Measurements from ENCODE around the gene IGFLR1. TPM values are rescaled to one million over a fixed set of nuclear protein-coding genes. Genes with fewer than 3 reads are reported as not detected.

The IGFLR1 gene
- total RNA-seq, 1 donor from 2014 or later, result 16.9 TPM

- H3K9me3 ChIP-seq, result no peaks in the 10 kb centered on the region
- ATAC-seq (peak; percentile 39), DNase-seq (peak; percentile 88)
- H3K36me3 ChIP-seq, result peaks cover 10% of the 10 kb centered on the region
- H3K4me1 ChIP-seq, result peaks cover 24% of the 10 kb centered on the region
- peak overlapping the region; percentile 94 for H3K4me3 ChIP-seq
- no peak for TF ChIP-seq CTCF (IDR thresholded peaks at IDR 0.05)
- intact Hi-C loops (cut with DNase I), result no loop called here
- peak overlapping the region; percentile 85 for H3K27ac ChIP-seq
- H3K27me3 ChIP-seq, result no peaks in the 10 kb centered on the region
Observed at GRCh38 chr19:35715981-35716800, 26.1 kb downstream of the IGFLR1 start.

GRCh38 chr19:35715355-35715809 lies 26.9 kb downstream of the IGFLR1 start:
- Histone ChIP-seq H3K27ac (peak overlapping the region; percentile 85), H3K4me1 (peaks cover 24% of the 10 kb centered on the region), H3K27me3 (no peaks in the 10 kb centered on the region), H3K4me3 (no peak overlapping the region), H3K36me3 (peaks cover 5% of the 10 kb centered on the region), H3K9me3 (no peaks in the 10 kb centered on the region)
- no peak for TF ChIP-seq CTCF (IDR thresholded peaks at IDR 0.05)
- intact Hi-C loops (cut with DNase I), result no loop called here
- ATAC-seq, result no peak
- no peak for DNase-seq

GRCh38 chr19:35714601-35715354 lies 27.5 kb downstream of the IGFLR1 start:
- no peak for ATAC-seq
- TF ChIP-seq CTCF (IDR thresholded peaks at IDR 0.05), result no peak
- no peak for DNase-seq

GRCh38 chr19:35713904-35714495 lies 28.3 kb downstream of the IGFLR1 start:
- no peaks in the 10 kb centered on the region for H3K36me3 ChIP-seq
- intact Hi-C loops (cut with DNase I), result no loop called here
- DNase-seq, result no peak
- no peak overlapping the region for H3K4me3 ChIP-seq
- H3K27me3 ChIP-seq, result no peaks in the 10 kb centered on the region
- TF ChIP-seq CTCF (IDR thresholded peaks at IDR 0.05), result no peak
- H3K9me3 ChIP-seq, result no peaks in the 10 kb centered on the region
- H3K4me1 ChIP-seq, result peaks cover 18% of the 10 kb centered on the region
- ATAC-seq, result no peak
- H3K27ac ChIP-seq, result no peak overlapping the region

More at GRCh38 chr19:35714601-35715354, 27.5 kb downstream of the IGFLR1 start:
- Histone ChIP-seq H3K27ac (no peak overlapping the region), H3K4me3 (no peak overlapping the region), H3K9me3 (no peaks in the 10 kb centered on the region), H3K4me1 (peaks cover 24% of the 10 kb centered on the region), H3K27me3 (no peaks in the 10 kb centered on the region), H3K36me3 (no peaks in the 10 kb centered on the region)
- intact Hi-C loops (cut with DNase I), result no loop called here

- peaks cover 13% of the 10 kb centered on the region for H3K4me1 ChIP-seq
- no peak for DNase-seq
- no peak for TF ChIP-seq CTCF (IDR thresholded peaks at IDR 0.05)
Observed at GRCh38 chr19:35713506-35713850, 28.8 kb downstream of the IGFLR1 start.

More at GRCh38 chr19:35713506-35713850, 28.8 kb downstream of the IGFLR1 start:
- no peak for ATAC-seq
- Histone ChIP-seq H3K36me3 (no peaks in the 10 kb centered on the region), H3K4me3 (no peak overlapping the region), H3K27ac (no peak overlapping the region), H3K9me3 (no peaks in the 10 kb centered on the region), H3K27me3 (no peaks in the 10 kb centered on the region)
- intact Hi-C loops (cut with DNase I), result no loop called here

Data from upper lobe of right lung (tissue), 1 donor.